ENCODE measurements around the gene SUN5. TPM values are rescaled to one million over a fixed set of nuclear protein-coding genes. Genes with fewer than 3 reads are reported as not detected.

SUN5 gene
- total RNA-seq, 1 experiment from 2014 or later: not detected

DNA sequence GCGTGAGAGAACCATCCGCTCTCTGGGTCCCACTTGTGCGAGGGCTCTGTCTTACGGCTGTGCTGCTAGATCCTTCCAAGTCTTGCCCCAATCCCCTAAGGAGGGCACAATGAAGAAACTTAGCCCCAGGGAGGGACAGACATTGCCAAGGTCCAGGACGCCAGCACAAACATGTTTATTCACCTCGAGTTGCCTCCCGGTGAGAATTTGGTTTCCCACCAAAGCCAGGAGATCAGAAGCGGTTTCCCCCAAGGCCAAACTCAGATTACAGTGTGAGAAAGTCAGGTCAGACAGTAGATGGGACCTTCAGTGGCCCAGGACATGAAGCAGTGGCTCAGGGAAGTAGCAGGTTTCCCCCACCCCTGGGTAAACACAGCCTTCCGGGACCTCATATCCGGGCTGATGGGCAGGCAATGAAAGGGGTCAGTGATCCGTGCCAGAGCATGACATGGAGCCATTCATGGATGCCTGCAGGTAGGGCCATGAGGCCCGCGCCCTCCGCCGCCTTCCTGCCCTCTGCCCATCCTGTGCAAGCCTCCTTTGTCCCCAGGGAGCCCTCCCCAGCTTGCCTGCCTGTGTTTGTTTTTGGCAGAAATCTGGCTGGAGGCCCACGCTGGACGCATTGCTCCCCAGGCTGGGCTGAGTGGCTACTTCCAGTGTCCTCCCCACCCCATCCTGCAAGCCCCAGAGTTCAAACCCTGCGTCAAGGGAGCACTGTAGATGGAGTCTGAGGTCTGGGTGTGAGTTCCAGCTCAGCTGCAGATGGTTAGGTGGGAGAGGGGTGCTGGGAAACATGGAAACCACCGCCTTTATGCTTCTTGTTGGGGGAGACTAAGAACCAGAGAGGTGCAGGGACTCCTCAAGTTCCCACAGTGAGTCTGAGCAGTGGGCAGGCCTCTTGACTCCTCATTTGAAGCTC, 5.2 kb upstream of the SUN5 start:
- no peak overlapping the region for H3K4me3 Mint-ChIP-seq (ENCODE audit: low read depth, unreplicated experiment)

DNA sequence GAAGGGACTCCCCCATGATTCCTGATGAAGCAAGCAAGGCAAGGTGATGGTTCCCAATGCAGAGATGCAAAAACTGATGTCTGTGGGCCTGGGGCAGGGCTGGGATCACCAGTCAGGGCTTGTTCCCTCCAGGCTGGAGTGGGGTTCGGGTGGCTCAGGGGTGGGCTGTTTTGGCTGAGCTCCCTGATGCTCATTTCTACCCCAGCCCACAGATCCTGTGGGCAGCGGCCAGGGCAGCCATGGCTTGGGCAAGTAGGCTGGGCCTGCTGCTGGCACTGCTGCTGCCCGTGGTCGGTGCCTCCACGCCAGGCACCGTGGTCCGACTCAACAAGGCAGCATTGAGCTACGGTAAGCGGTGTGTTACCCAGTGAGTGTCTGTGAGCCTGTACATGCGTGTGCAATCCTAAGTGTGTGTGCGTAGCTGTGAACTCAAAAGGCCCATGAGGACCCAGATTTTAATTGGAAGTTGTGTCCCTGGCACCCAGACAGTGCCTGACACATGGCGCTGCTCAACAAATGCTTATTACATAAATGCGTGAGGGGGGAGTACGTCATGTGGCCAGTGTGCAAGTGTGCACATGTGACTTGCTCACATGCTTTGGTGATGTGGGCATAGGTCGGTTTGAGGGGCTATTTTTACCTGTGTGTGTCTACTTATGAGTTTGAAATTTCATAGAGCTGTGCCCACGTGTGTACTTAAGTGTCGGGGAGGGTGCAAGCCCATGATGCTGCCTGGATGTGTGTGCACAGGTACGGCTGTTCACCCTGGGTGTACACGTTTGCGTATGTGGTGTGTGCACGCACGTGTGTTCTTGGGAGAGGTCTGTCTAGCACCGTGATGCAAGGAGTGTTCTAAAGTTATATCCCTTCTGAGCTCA, 4.3 kb upstream of the SUN5 start:
- H3K4me3 Mint-ChIP-seq (ENCODE audit: low read depth, unreplicated experiment): no peak overlapping the region
- BruUV-seq (replicated peaks): no TSS peak
- no peak overlapping the region for H3K27ac Mint-ChIP-seq (ENCODE audit: unreplicated experiment)
- TF ChIP-seq, protein P1, sequence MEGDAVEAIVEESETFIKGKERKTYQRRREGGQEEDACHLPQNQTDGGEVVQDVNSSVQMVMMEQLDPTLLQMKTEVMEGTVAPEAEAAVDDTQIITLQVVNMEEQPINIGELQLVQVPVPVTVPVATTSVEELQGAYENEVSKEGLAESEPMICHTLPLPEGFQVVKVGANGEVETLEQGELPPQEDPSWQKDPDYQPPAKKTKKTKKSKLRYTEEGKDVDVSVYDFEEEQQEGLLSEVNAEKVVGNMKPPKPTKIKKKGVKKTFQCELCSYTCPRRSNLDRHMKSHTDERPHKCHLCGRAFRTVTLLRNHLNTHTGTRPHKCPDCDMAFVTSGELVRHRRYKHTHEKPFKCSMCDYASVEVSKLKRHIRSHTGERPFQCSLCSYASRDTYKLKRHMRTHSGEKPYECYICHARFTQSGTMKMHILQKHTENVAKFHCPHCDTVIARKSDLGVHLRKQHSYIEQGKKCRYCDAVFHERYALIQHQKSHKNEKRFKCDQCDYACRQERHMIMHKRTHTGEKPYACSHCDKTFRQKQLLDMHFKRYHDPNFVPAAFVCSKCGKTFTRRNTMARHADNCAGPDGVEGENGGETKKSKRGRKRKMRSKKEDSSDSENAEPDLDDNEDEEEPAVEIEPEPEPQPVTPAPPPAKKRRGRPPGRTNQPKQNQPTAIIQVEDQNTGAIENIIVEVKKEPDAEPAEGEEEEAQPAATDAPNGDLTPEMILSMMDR (IDR thresholded peaks at IDR 0.05; ENCODE audit: unreplicated experiment): no peak
- no peak for DNase-seq
- CTCF ChIA-PET: interaction anchor here (0.5 to 1.4 kb wide), 3 partner anchors 9 to 955 kb away, joined by 3 to 6 read pairs (median 3); no protein-coding TSS in a partner anchor
- H3K27me3 Mint-ChIP-seq (ENCODE audit: unreplicated experiment): peaks cover 92% of the 10 kb centered on the region
- intact Hi-C loops (cut with micrococcal nuclease; ENCODE audit: unreplicated experiment): no loop called here
- no peaks in the 10 kb centered on the region for H3K36me3 Mint-ChIP-seq (ENCODE audit: insufficient read depth, unreplicated experiment)
- H3K9me3 Mint-ChIP-seq (ENCODE audit: low read depth, unreplicated experiment): peaks cover 3% of the 10 kb centered on the region
- no peaks in the 10 kb centered on the region for H3K4me1 Mint-ChIP-seq (ENCODE audit: low read depth, unreplicated experiment)

More for the DNA sequence above, 5.2 kb upstream of the SUN5 start:
- DNase-seq: peak; percentile 24
- CTCF ChIA-PET: interaction anchor here (0.5 to 1.4 kb wide), 3 partner anchors 10 to 207 kb away, joined by 3 read pairs; no protein-coding TSS in a partner anchor
- Mint-ChIP-seq H3K27me3 (ENCODE audit: unreplicated experiment) (peaks cover 95% of the 10 kb centered on the region), H3K27ac (ENCODE audit: unreplicated experiment) (no peak overlapping the region), H3K9me3 (ENCODE audit: low read depth, unreplicated experiment) (peaks cover 3% of the 10 kb centered on the region), H3K36me3 (ENCODE audit: insufficient read depth, unreplicated experiment) (no peaks in the 10 kb centered on the region), H3K4me1 (ENCODE audit: low read depth, unreplicated experiment) (no peaks in the 10 kb centered on the region)
- intact Hi-C loops (cut with micrococcal nuclease; ENCODE audit: unreplicated experiment): no loop called here
- BruUV-seq (replicated peaks): no TSS peak
- TF ChIP-seq, protein P1 (IDR thresholded peaks at IDR 0.05; ENCODE audit: unreplicated experiment): no peak

DNA sequence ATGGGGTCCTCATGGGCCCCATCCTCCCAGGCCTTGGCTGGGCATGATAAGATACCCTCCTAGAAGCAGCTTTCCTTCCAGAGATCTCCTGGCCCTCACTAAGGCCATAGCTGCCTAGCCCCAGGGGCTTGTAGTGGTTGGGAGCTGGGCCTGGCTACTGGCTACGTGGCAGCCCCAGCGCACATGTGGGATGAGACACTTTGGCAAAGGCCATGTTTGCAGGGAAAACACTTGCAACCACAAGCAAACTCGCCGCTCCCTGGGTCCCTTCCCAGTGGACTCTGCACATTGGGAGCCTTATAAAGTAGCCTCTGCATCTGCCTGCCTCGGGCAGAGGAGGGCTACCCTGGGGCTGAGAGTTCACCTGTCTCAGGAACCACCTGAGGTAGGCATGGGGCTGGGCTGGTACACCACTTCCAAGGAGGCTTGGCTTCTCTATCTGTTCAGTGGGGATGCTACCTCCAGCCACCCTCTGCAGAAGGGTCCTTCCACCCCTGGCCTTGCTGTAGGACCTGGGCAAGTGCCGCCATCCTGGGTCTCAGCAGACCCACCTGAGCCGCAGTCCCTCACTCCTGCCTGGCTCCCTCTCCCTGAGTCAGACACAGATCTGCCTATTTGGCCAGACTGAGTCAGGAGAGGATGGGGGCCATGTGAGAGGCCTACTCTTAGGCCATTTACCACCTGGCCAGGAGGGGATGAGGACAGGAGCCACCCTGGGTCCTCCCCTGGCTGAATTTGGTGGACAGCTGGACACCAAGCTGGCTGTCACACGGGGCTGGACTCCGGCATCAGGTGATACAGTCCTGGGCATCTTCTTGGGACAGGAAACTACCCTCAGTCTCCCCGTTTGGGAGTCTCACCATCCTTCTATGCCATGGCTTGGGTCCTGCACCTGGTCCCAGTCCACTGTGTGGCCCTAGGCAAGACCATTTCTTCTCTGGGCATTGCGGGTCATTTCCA, 3.4 kb upstream of the SUN5 start, which contains the start of gene BPIFB2:
BPIFB2 (plus strand) TSS at position 329 of the 960 bp plus-strand sequence. CDS start 871 bp downstream, outside the sequence.
- CTCF ChIA-PET: no interaction called here
- TF ChIP-seq, protein P1 (IDR thresholded peaks at IDR 0.05; ENCODE audit: unreplicated experiment): no peak
- Mint-ChIP-seq H3K4me3 (ENCODE audit: low read depth, unreplicated experiment) (no peak within 1 kb of the TSS), H3K27me3 (ENCODE audit: unreplicated experiment) (peaks cover 85% of the 10 kb centered on the region), H3K36me3 (ENCODE audit: insufficient read depth, unreplicated experiment) (no peaks in the 10 kb centered on the region), H3K9me3 (ENCODE audit: low read depth, unreplicated experiment) (peaks cover 3% of the 10 kb centered on the region), H3K4me1 (ENCODE audit: low read depth, unreplicated experiment) (no peaks in the 10 kb centered on the region), H3K27ac (ENCODE audit: unreplicated experiment) (no peak within 1 kb of the TSS)
- intact Hi-C loops (cut with micrococcal nuclease; ENCODE audit: unreplicated experiment): no loop called here
- BruUV-seq (replicated peaks): no TSS peak
- no peak for DNase-seq

Measured in Calu3 (cell line).